Progenitor cell of endocrine pancreas (in vitro differentiated cells): ENCODE data around the gene SAMD11. TPM values are rescaled to one million over a fixed set of nuclear protein-coding genes. Genes with fewer than 3 reads are reported as not detected.

ENCODE experiments used
- DNase-seq: peaks from one replicate; pipeline ENCODE4 v3.0.0; 2021; ENCODE audit warnings: low spot score; ENCODE audit not compliant: unreplicated experiment
- H3K27ac Mint-ChIP-seq: 2 replicates; pipeline ENCODE4 v1.8.0; 2021; ENCODE audit warnings: mild to moderate bottlenecking, moderate library complexity, mixed read lengths
- H3K27me3 Mint-ChIP-seq: 2 replicates; pipeline ENCODE4 v1.8.0; 2021; ENCODE audit warnings: mixed read lengths
- H3K36me3 Mint-ChIP-seq: 2 replicates; pipeline ENCODE4 v1.8.0; 2022; ENCODE audit warnings: mixed read lengths; ENCODE audit not compliant: insufficient read depth
- H3K4me1 Mint-ChIP-seq: 2 replicates; pipeline ENCODE4 v1.8.0; 2021; ENCODE audit warnings: low read depth, mixed read lengths
- H3K4me3 Mint-ChIP-seq: 2 replicates; pipeline ENCODE4 v1.8.0; 2021; ENCODE audit warnings: low read depth, mild to moderate bottlenecking, moderate library complexity, mixed read lengths
- H3K9me3 Mint-ChIP-seq: 2 replicates; pipeline ENCODE4 v1.8.0; 2021; ENCODE audit warnings: low read depth, mixed read lengths
- total RNA-seq: library from RNA; stranded (reverse); gene quantifications from 2 replicates; pipeline ENCODE4 v1.2.1, GENCODE V29; 2021
- TF ChIP-seq, protein P1 (sequence below): fragments of 200-600 bp; sonication (generic); IDR thresholded peaks from one replicate; pipeline ENCODE4 v1.5.0; 2021; ENCODE audit warnings: antibody characterized with exemption, mild to moderate bottlenecking; ENCODE audit not compliant: unreplicated experiment

Gene SAMD11
- total RNA-seq, 1 donor from 2014 or later = 42.9 TPM

DNA sequence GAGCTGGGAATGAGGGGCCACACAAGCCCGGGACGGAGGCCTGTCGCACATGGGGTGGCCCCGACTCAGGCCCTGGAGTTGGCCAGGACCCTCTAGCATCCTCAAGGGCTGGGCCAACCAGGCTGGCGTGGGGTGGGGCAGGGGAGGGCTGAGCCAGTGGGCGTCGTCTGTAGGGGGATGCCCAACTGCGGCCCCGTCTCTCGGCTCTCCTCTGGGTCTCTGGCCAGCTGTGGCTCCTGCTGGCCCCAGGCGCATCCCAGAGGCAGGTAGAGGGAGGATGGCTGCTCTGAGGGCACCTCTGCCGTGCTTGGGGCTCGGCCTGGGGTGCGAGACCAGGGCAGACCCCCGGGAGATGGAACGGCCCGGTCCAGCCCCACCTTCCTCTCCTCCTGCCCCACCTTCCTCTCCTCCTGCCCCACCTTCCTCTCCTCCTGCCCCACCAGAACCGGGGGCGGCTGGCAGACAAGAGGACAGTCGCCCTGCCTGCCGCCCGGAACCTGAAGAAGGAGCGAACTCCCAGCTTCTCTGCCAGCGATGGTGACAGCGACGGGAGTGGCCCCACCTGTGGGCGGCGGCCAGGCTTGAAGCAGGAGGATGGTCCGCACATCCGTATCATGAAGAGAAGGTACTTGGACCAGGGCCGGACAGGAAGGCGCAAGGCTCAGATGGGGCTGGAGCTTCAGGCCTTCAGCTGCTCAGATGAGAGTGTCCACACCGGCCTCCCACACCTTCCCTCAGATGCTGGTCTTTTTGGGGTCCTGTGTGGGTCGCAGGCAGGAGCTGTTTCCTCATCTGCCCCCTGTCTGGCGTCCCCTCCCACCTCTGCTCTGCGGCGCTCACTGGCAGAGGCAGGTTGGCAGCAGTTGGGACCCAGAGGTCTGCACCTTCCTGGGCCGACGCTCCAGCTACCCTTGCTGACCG is 6.2 kb downstream of the SAMD11 start:
- Mint-ChIP-seq H3K9me3 (no peaks in the 10 kb centered on the region), H3K4me3 (no peak overlapping the region), H3K27me3 (peaks cover 63% of the 10 kb centered on the region), H3K36me3 (no peaks in the 10 kb centered on the region), H3K4me1 (peaks cover 3% of the 10 kb centered on the region), H3K27ac (no peak overlapping the region)
- no peak for DNase-seq
- TF ChIP-seq, protein P1, sequence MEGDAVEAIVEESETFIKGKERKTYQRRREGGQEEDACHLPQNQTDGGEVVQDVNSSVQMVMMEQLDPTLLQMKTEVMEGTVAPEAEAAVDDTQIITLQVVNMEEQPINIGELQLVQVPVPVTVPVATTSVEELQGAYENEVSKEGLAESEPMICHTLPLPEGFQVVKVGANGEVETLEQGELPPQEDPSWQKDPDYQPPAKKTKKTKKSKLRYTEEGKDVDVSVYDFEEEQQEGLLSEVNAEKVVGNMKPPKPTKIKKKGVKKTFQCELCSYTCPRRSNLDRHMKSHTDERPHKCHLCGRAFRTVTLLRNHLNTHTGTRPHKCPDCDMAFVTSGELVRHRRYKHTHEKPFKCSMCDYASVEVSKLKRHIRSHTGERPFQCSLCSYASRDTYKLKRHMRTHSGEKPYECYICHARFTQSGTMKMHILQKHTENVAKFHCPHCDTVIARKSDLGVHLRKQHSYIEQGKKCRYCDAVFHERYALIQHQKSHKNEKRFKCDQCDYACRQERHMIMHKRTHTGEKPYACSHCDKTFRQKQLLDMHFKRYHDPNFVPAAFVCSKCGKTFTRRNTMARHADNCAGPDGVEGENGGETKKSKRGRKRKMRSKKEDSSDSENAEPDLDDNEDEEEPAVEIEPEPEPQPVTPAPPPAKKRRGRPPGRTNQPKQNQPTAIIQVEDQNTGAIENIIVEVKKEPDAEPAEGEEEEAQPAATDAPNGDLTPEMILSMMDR = no peak

DNA sequence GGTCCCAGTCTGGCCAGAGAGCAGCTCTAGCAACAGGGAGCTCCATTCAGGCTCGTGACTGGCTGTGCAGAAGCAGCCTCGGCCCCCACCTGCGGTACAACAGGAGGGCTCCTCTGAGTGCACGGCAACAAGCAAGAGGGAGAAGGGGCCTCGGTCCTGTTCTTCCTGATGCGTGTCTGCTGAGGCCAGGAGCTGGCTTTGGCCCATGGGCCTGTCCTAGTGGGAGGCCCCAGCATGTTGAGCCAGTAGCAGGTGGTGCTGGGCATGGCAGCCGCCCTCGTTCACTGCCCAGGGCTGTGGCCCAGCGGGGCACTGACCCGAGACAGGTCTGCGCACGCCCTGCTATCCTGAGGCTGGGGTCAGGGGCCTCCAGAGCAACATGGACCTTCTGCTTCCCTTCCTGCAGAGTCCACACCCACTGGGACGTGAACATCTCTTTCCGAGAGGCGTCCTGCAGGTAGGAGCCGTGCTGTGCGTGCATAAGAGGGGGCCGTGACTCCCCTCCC is 7.0 kb downstream of the SAMD11 start:
- no peaks in the 10 kb centered on the region for H3K36me3 Mint-ChIP-seq
- no peaks in the 10 kb centered on the region for H3K9me3 Mint-ChIP-seq
- no peak for DNase-seq
- peaks cover 70% of the 10 kb centered on the region for H3K27me3 Mint-ChIP-seq
- TF ChIP-seq, protein P1 = no peak
- peaks cover 6% of the 10 kb centered on the region for H3K4me1 Mint-ChIP-seq
- no peak overlapping the region for H3K4me3 Mint-ChIP-seq
- H3K27ac Mint-ChIP-seq = no peak overlapping the region

DNA sequence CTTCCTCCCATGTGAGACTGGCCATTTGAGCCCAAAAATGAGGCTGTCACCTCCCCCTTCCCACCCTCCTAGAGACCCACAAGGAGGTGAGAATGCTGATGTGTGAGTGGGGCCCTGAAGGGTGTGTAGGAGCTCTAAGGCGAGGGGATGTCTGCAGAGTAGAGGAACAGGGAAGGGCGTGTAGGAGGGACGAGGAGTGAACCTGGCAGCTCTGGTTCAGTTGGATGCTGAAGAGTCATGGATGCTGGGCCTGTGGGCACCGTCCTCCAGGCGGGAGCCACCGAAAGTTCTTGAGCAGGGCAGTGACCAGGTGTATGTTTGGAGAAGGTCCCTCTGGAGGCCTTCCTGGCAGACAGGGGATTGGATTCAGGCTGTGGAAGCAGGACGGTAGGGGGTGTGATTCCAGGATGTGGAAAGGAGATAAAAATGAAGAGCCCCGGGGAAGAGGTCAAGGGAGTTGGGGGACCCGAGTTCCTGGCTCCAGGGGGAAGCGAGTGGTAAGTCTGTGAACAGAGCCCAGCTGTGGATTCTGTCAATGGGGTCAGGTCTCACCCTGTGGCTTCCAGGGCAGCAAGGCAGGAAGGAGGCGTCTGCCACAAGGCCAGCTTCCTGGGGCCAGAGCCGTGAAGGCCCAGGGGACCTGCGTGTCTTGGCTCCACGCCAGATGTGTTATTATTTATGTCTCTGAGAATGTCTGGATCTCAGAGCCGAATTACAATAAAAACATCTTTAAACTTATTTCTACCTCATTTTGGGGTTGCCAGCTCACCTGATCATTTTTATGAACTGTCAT is 7.9 kb downstream of the SAMD11 start:
- H3K36me3 Mint-ChIP-seq = no peaks in the 10 kb centered on the region

DNA sequence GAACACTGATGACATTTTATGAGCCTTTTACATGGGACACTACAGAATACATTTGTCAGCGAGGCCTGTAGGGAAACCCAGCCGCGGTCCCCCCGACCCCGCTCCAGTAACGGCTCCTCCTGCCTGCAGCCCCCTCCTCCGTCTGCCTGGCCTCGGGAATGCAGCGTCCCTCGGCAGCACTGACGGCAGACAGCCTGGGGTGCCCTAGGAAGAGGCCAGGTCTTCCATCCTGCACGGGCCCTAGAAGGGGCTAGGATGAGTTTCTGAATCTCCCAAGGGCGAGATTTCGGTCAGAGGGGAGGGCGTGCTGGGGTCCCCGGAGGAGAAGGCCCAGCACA is 8.4 kb downstream of the SAMD11 start:
- TF ChIP-seq, protein P1 = no peak
- H3K4me1 Mint-ChIP-seq = peaks cover 7% of the 10 kb centered on the region
- peaks cover 58% of the 10 kb centered on the region for H3K27me3 Mint-ChIP-seq
- H3K36me3 Mint-ChIP-seq = no peaks in the 10 kb centered on the region
- DNase-seq = no peak
- no peaks in the 10 kb centered on the region for H3K9me3 Mint-ChIP-seq
- H3K4me3 Mint-ChIP-seq = no peak overlapping the region
- no peak overlapping the region for H3K27ac Mint-ChIP-seq

More for the DNA sequence above, 7.9 kb downstream of the SAMD11 start:
- peaks cover 63% of the 10 kb centered on the region for H3K27me3 Mint-ChIP-seq
- H3K4me1 Mint-ChIP-seq = peaks cover 5% of the 10 kb centered on the region
- H3K27ac Mint-ChIP-seq = no peak overlapping the region
- H3K4me3 Mint-ChIP-seq = no peak overlapping the region
- no peak for DNase-seq
- TF ChIP-seq, protein P1 = no peak
- no peaks in the 10 kb centered on the region for H3K9me3 Mint-ChIP-seq
